K562 (cell line): ENCODE data around the gene STK24. TPM values are rescaled to one million over a fixed set of nuclear protein-coding genes. Genes with fewer than 3 reads are reported as not detected.

ENCODE experiments used
- AFF1 ChIP-seq, 2 experiments: fragments of 450-650 bp; IDR thresholded peaks; 2 replicates each; pipeline ENCODE4 v1.6.1; 2018; ENCODE audit warnings: mild to moderate bottlenecking in 2 of 2, low read depth in 1 of 2; ENCODE audit not compliant: partially characterized antibody in 2 of 2
- CCNT2 ChIP-seq: IDR thresholded peaks from 2 replicates; pipeline ENCODE4 v1.6.1; 2011; ENCODE audit warnings: borderline replicate concordance, low read depth, mild to moderate bottlenecking, moderate library complexity, mixed read lengths, low read length; ENCODE audit not compliant: insufficient read length; ENCODE audit errors: extremely low read depth
- DEAF1 ChIP-seq: fragments of 450-650 bp; formaldehyde crosslinking; IDR thresholded peaks from 2 replicates; pipeline ENCODE4 v1.4.0; 2020; ENCODE audit warnings: mild to moderate bottlenecking, moderate library complexity
- DLX4 ChIP-seq: fragments of 250-450 bp; sonication (Bioruptor Pico); IDR thresholded peaks from 2 replicates; pipeline ENCODE4 v1.6.1; 2021; ENCODE audit warnings: mild to moderate bottlenecking
- EP400 ChIP-seq: fragments of 450-650 bp; IDR thresholded peaks from 2 replicates; pipeline ENCODE4 v1.6.1; 2017; ENCODE audit warnings: antibody characterized with exemption, mild to moderate bottlenecking, moderate library complexity
- ETV1 ChIP-seq: fragments of 450-650 bp; conservative IDR thresholded peaks from 2 replicates; pipeline ENCODE4 v1.6.1; 2016; ENCODE audit warnings: missing genetic modification characterization, control low read depth, low read depth, missing compliant biosample characterization
- PKNOX1 ChIP-seq: fragments of 450-650 bp; IDR thresholded peaks from 2 replicates; pipeline ENCODE4 v1.6.1; 2016
- PURB ChIP-seq: sonication (generic); formaldehyde crosslinking; IDR thresholded peaks from 2 replicates; pipeline ENCODE4 v1.9.0; 2021; ENCODE audit warnings: low read depth, mild to moderate bottlenecking, missing genetic modification reagents
- RHOXF2B ChIP-seq: fragments of 250-450 bp; sonication (Bioruptor Pico); conservative IDR thresholded peaks from 2 replicates; pipeline ENCODE4 v1.5.1; 2021
- SMAD1 ChIP-seq: fragments of 150-350 bp; IDR thresholded peaks from 2 replicates; pipeline ENCODE4 v1.6.1; 2014; ENCODE audit warnings: low read length, low read depth; ENCODE audit not compliant: partially characterized antibody
- SMAD4 ChIP-seq: fragments of 250-450 bp; sonication (Bioruptor Pico); conservative IDR thresholded peaks from 2 replicates; pipeline ENCODE4 v1.8.0; 2021; ENCODE audit warnings: inconsistent platforms, mild to moderate bottlenecking, moderate library complexity
- TBP ChIP-seq: optimal IDR thresholded peaks from 2 replicates; pipeline ENCODE3; 2011; ENCODE audit warnings: low read depth, low read length, improper control_type of control experiment
- TCFL5 ChIP-seq: fragments of 250-450 bp; sonication (Bioruptor Pico); conservative IDR thresholded peaks from 2 replicates; pipeline ENCODE4 v1.6.1; 2021; ENCODE audit warnings: mild to moderate bottlenecking, moderate library complexity, matching md5 sums
- ZBTB5 ChIP-seq: fragments of 450-650 bp; IDR thresholded peaks from 2 replicates; pipeline ENCODE4 v1.6.1; 2017; ENCODE audit warnings: antibody characterized with exemption
- ZNF174 ChIP-seq: fragments of 250-450 bp; sonication (Bioruptor Pico); IDR thresholded peaks from 2 replicates; pipeline ENCODE4 v1.4.0; 2020; ENCODE audit warnings: mild to moderate bottlenecking
- polyA plus RNA-seq, 8 experiments: library from polyadenylated mRNA; depleted of rRNA in 4 of 8; stranded (reverse) in 5 of 8; unstranded in 3 of 8; fragments of >200 nt; fragmentation: Nextera tagmentation in 2 of 8; fragmentation: Illumina TruSeq in 1 of 8; extraction: Ambion mirVana in 2 of 8; extraction: Trizol in 1 of 8; gene quantifications; 2 replicates each; pipeline versions ENCODE4 v1.2.1 to v1.2.3, GENCODE V29; 2011 to 2014; ENCODE audit warnings: inconsistent platforms in 1 of 8, missing spikeins in 1 of 8
- total RNA-seq, 7 experiments: library from RNA; depleted of rRNA in 6 of 7; stranded (reverse); fragments of >200 nt in 6 of 7; fragmentation: Illumina TruSeq in 2 of 7; extraction: Trizol in 2 of 7; gene quantifications; 2 replicates each; pipeline versions ENCODE4 v1.2.1 to v1.2.3, GENCODE V29; 2011 to 2021; ENCODE audit warnings: low replicate concordance in 1 of 7

Gene STK24
- total and polyA plus RNA-seq, 9 of the 15 experiments (the other 6 are each of a cell fraction or from before 2014, with no cell fraction given) = 3.8 to 78.4 (median 28.2) TPM

GRCh38 chr13:98548230-98548629 lies 28.7 kb downstream of the STK24 start (continued):
- TF ChIP-seq ETV1 (tag) = no peak
- no peak for TF ChIP-seq DLX4 (CRISPR knock-in tag)
- no peak for TF ChIP-seq RHOXF2B (CRISPR knock-in tag)
- no peak for TF ChIP-seq SMAD1
- TF ChIP-seq AFF1 (IDR thresholded peaks at IDR 0.05; ENCODE audit: low read depth in 1 of 2, partially characterized antibody in 2 of 2) = no peak
- no peak for TF ChIP-seq TCFL5
- TF ChIP-seq PKNOX1 = peak; percentile 88
- no peak for TF ChIP-seq ZBTB5
- TF ChIP-seq DEAF1 = no peak
- no peak for TF ChIP-seq PURB
- TF ChIP-seq TBP = no peak
- no peak for TF ChIP-seq SMAD4
- TF ChIP-seq CCNT2 = no peak
- no peak for TF ChIP-seq ZNF174 (CRISPR knock-in tag)
- TF ChIP-seq EP400 = no peak
